Kidney (tissue), 14 donors: Measurements from ENCODE around the gene GBA2. TPM values are rescaled to one million over a fixed set of nuclear protein-coding genes. Genes with fewer than 3 reads are reported as not detected.

Experiments used
- DNase-seq, 5 donors: peaks; one replicate each; pipeline ENCODE4 v3.0.0-alpha.2; 2013 to 2020
- FAIRE-seq: peaks from 2 replicates; lab custom pipeline; 2012; peaks lifted over from hg19 to GRCh38; lab: Jason Lieb, UNC
- H3K27ac ChIP-seq, 2 donors: one replicate each; pipeline ENCODE4 v1.7.0; 2013; ENCODE audit warnings: low read depth in 2 of 2, low read length in 2 of 2, inconsistent platforms in 1 of 2
- H3K27me3 ChIP-seq: one replicate; pipeline ENCODE4 v1.7.1; 2013; ENCODE audit warnings: low read length, inconsistent platforms; ENCODE audit not compliant: control insufficient read depth, insufficient read depth
- H3K36me3 ChIP-seq, 3 donors: one replicate each; pipeline versions ENCODE4 v1.7.0 to v1.7.1; 2013; ENCODE audit warnings: low read length in 3 of 3, control low read depth in 1 of 3, inconsistent platforms in 1 of 3; ENCODE audit not compliant: insufficient read depth in 3 of 3, control insufficient read depth in 2 of 3
- H3K4me1 ChIP-seq, 3 donors: one replicate each; pipeline versions ENCODE4 v1.7.0 to v1.7.1; 2013; ENCODE audit warnings: low read length in 3 of 3, inconsistent platforms in 1 of 3, low read depth in 1 of 3; ENCODE audit not compliant: control insufficient read depth in 2 of 3, insufficient read depth in 2 of 3
- H3K4me3 ChIP-seq, 3 donors: one replicate each; pipeline versions ENCODE4 v1.7.0 to v1.8.1; 2013; ENCODE audit warnings: low read length in 3 of 3, control low read depth in 1 of 3, inconsistent platforms in 1 of 3
- H3K9ac ChIP-seq, 3 donors: one replicate each; pipeline versions ENCODE4 v1.7.0 to v1.7.1; 2013; ENCODE audit warnings: low read length in 3 of 3, control low read depth in 1 of 3, inconsistent platforms in 1 of 3
- H3K9me3 ChIP-seq, 3 donors: one replicate each; pipeline versions ENCODE4 v1.7.0 to v1.7.1; 2013; ENCODE audit warnings: low read length in 3 of 3, control low read depth in 1 of 3, inconsistent platforms in 1 of 3; ENCODE audit not compliant: control insufficient read depth in 2 of 3, insufficient read depth in 1 of 3
- intact Hi-C: fragments of 100-400 bp; cut with DNase I; formaldehyde crosslinking; loops from one replicate; pipeline ENCODE4 v1.11.1; 2022
- polyA plus RNA-seq: library from polyadenylated mRNA; stranded (reverse); fragments of 350-450 nt; fragmentation: Illumina TruSeq; extraction: RNeasy Lipid Tissue Mini Kit (QIAGEN cat#74804); gene quantifications from one replicate; pipeline ENCODE4 v1.2.3, GENCODE V29; 2014; ENCODE audit warnings: low read depth, low replicate concordance; ENCODE audit not compliant: insufficient read depth
- total RNA-seq: library from RNA; stranded (reverse); fragmentation: NEBNext Ultra II Directional; extraction: Animal tissue kit (Norgen Biotek cat#: 25700); gene quantifications from one replicate; pipeline ENCODE4 v1.2.1, GENCODE V29; 2021
- TF ChIP-seq, protein P1 (sequence below): IDR thresholded peaks from 3 replicates; pipeline ENCODE4 v1.5.1; 2012; ENCODE audit warnings: mild to moderate bottlenecking, moderate library complexity, borderline replicate concordance; ENCODE audit not compliant: insufficient read depth; ENCODE audit errors: extremely low read depth
- donor health status: control.
- donor health status: control.
- donor health status: control.
- donor health status: control.
- donor health status: control.
- donor health status: DM: yes; HTN: yes; CAD: no.
- donor health status: Normal renal cell carcinoma (clear cell type).

The GBA2 gene
- total and polyA plus RNA-seq, 2 donors from 2014 or later, result 83.2 to 93.2 TPM

DNA sequence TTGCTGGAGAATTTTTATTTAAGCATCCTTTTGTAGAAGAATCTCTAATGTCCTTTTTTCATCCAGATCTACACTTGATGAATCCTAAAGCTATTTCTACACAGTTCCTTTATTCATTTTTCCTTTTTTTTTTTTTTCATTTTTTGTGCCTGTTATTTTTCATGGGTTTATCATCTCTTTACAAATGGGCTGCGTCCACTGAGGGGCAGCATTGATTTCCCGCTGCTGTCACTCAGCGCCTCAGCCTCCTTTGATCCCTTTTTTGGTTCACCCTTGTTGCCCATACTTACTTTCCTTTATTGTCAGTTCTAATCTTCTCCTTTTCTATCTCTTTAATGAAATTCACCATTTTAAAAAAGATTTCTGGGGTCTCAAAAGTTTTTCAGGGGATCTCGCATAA is 10.8 kb upstream of the GBA2 start:
- intact Hi-C loops, result no loop called here
- H3K9ac ChIP-seq, result no peak overlapping the region
- no peaks in the 10 kb centered on the region for H3K9me3 ChIP-seq
- TF ChIP-seq, protein P1, sequence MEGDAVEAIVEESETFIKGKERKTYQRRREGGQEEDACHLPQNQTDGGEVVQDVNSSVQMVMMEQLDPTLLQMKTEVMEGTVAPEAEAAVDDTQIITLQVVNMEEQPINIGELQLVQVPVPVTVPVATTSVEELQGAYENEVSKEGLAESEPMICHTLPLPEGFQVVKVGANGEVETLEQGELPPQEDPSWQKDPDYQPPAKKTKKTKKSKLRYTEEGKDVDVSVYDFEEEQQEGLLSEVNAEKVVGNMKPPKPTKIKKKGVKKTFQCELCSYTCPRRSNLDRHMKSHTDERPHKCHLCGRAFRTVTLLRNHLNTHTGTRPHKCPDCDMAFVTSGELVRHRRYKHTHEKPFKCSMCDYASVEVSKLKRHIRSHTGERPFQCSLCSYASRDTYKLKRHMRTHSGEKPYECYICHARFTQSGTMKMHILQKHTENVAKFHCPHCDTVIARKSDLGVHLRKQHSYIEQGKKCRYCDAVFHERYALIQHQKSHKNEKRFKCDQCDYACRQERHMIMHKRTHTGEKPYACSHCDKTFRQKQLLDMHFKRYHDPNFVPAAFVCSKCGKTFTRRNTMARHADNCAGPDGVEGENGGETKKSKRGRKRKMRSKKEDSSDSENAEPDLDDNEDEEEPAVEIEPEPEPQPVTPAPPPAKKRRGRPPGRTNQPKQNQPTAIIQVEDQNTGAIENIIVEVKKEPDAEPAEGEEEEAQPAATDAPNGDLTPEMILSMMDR, result no peak
- FAIRE-seq (no peak), DNase-seq (no peak)
- H3K27ac ChIP-seq, result no peak overlapping the region
- H3K4me1 ChIP-seq, result peaks cover 0 to 11% (median 4%) of the 10 kb centered on the region in 3 donors
- no peaks in the 10 kb centered on the region for H3K36me3 ChIP-seq
- no peaks in the 10 kb centered on the region for H3K27me3 ChIP-seq
- no peak overlapping the region for H3K4me3 ChIP-seq

DNA sequence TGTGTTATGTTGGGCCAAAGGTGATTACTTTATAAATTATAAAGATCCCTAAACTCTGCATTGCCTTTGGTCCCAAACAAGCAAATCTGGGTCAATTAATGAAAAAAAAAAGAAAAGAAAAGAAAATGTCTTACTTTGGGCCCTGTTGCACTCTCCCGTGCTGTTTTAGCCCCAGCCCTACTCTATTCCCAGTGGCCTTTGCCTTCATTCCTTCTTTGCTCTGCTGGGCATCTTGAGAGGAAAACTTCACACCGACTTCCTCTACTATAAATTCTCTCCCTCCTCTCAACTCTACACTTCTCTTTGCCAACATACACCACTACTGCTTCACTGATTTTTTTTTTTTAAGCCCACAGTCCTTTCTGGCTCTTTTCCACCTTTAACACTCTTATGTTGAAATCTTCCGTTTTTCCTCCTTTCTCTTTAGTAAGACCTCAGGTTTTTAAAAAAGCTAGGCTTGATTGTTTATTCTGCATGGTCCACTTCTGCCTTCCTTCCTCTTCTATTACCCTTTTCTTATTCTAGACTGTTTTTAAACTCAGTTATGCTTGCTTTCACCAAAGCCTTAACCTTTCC is 9.5 kb upstream of the GBA2 start:
- intact Hi-C loops, result no loop called here
- Histone ChIP-seq H3K27ac (peak overlapping the region in 1 of 2 donors; percentile 30), H3K27me3 (no peaks in the 10 kb centered on the region), H3K9me3 (no peaks in the 10 kb centered on the region), H3K9ac (no peak overlapping the region), H3K4me1 (peaks cover 0 to 11% (median 4%) of the 10 kb centered on the region in 3 donors), H3K36me3 (peaks cover 0 to 7% (median 6%) of the 10 kb centered on the region in 3 donors), H3K4me3 (no peak overlapping the region)
- no peak for FAIRE-seq
- peak in 2 of 5 donors; percentile 16 to 33 for DNase-seq
- TF ChIP-seq, protein P1, result no peak

DNA sequence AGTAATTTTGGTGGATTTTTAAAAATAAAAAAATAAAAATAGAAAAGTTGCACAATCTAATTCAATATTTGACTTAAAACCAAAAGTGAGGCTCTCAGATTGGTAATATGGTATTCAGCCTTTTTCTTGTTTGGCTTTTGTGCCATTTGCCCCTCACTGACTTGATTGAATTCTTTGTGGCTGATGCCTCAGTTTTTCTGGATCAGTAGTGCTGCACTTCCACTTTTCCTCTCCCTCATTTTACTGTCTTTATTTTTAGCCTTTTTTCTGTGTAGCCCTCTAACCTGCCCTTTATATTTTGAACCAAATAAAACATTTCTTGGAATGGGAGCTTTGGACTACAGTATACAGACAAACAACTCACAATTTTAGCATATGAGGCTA is 8.9 kb upstream of the GBA2 start:
- TF ChIP-seq, protein P1, result no peak
- peak overlapping the region in 2 of 3 donors; percentile 74 to 79 for H3K4me3 ChIP-seq
- FAIRE-seq (no peak), DNase-seq (no peak)
- H3K9ac ChIP-seq, result peak overlapping the region in 2 of 3 donors; percentile 71 to 93
- H3K36me3 ChIP-seq, result peaks cover 0 to 13% (median 10%) of the 10 kb centered on the region in 3 donors
- H3K9me3 ChIP-seq, result no peaks in the 10 kb centered on the region
- H3K4me1 ChIP-seq, result peaks cover 0 to 11% (median 4%) of the 10 kb centered on the region in 3 donors
- intact Hi-C loops, result no loop called here
- no peak overlapping the region for H3K27ac ChIP-seq
- H3K27me3 ChIP-seq, result no peaks in the 10 kb centered on the region
